A549 (cell line): ENCODE results near the gene ENKUR.

Experiments used
- CBX2 ChIP-seq: fragments of 200-600 bp; sonication (generic); IDR thresholded peaks from 2 replicates; pipeline ENCODE4 v1.6.1; 2016; ENCODE audit warnings: low read depth, mild to moderate bottlenecking, borderline replicate concordance
- CEBPB ChIP-seq, 2 experiments: fragments of >200 bp in 1 of 2; sonication (Bioruptor Twin) in 1 of 2; formaldehyde crosslinking in 1 of 2; IDR thresholded peaks; 2 replicates each; pipeline ENCODE4 v1.6.1; 2012 to 2016
- CTCF ChIP-seq: fragments of >200 bp; sonication (Bioruptor Twin); formaldehyde crosslinking; IDR thresholded peaks from 3 replicates; pipeline ENCODE4 v1.5.1; 2016
- E2F6 ChIP-seq: IDR thresholded peaks from 2 replicates; pipeline ENCODE4 v1.6.1; 2012; ENCODE audit warnings: low read depth, borderline replicate concordance
- EP300 ChIP-seq, 2 experiments: fragments of >200 bp; sonication (Bioruptor Twin); formaldehyde crosslinking; IDR thresholded peaks; 2 replicates in 1 of 2; 3 replicates in 1 of 2; pipeline ENCODE4 v1.6.1; 2016 to 2017
- HOXB13 ChIP-seq: fragments of 250-450 bp; sonication (Bioruptor Pico); IDR thresholded peaks from 2 replicates; pipeline ENCODE4 v1.5.0; 2020; ENCODE audit warnings: low read depth, mild to moderate bottlenecking, moderate library complexity
- PBX3 ChIP-seq: IDR thresholded peaks from 2 replicates; pipeline ENCODE4 v1.6.1; 2012
- POLR2A ChIP-seq: IDR thresholded peaks from 2 replicates; pipeline ENCODE4 v1.6.1; 2012; ENCODE audit warnings: mild to moderate bottlenecking, low read length
- RAD21 ChIP-seq, 2 experiments: fragments of >200 bp in 1 of 2; sonication (Bioruptor Twin) in 1 of 2; formaldehyde crosslinking in 1 of 2; IDR thresholded peaks in 1 of 2; conservative IDR thresholded peaks in 1 of 2; 2 replicates in 1 of 2; 3 replicates in 1 of 2; pipeline ENCODE4 v1.6.1; 2012 to 2018; ENCODE audit warnings: inconsistent platforms in 1 of 2
- REST ChIP-seq: fragments of 200-600 bp; sonication (generic); IDR thresholded peaks from 2 replicates; pipeline ENCODE4 v1.6.1; 2016; ENCODE audit warnings: antibody characterized with exemption, mild to moderate bottlenecking, moderate library complexity
- RFX5 ChIP-seq: fragments of 450-650 bp; IDR thresholded peaks from 2 replicates; pipeline ENCODE4 v1.7.1; 2014; ENCODE audit warnings: antibody characterized with exemption, mild to moderate bottlenecking, moderate library complexity
- RNF2 ChIP-seq: fragments of 200-600 bp; sonication (generic); IDR thresholded peaks from 2 replicates; pipeline ENCODE4 v1.6.1; 2016; ENCODE audit warnings: low read depth, mild to moderate bottlenecking, antibody characterized with exemption, moderate library complexity, borderline replicate concordance

GRCh38 chr10:25063157-25063556 is 47.2 kb upstream of the ENKUR start:
- no peak for TF ChIP-seq RAD21 (conservative IDR thresholded peaks at IDR 0.05 in 1 of 2, IDR thresholded peaks at IDR 0.05 in 1 of 2)
- TF ChIP-seq CTCF = no peak
- TF ChIP-seq PBX3 = no peak
- no peak for TF ChIP-seq EP300 (IDR thresholded peaks at IDR 0.05)
- no peak for TF ChIP-seq E2F6
- TF ChIP-seq REST = no peak
- TF ChIP-seq POLR2A = no peak
- no peak for TF ChIP-seq RFX5
- TF ChIP-seq CEBPB (IDR thresholded peaks at IDR 0.05) = no peak
- no peak for TF ChIP-seq RNF2
- TF ChIP-seq CBX2 = no peak
- no peak for TF ChIP-seq HOXB13
